Measurements from ENCODE around the gene SLC3A2. TPM values are rescaled to one million over a fixed set of nuclear protein-coding genes. Genes with fewer than 3 reads are reported as not detected.

SLC3A2 gene
- total RNA-seq, 1 donor: 259 TPM

- Histone ChIP-seq H3K27me3 (ENCODE audit: insufficient read depth, low read length) (no peaks in the 10 kb centered on the region), H2AFZ (ENCODE audit: low read length) (no peak overlapping the region), H3K4me2 (ENCODE audit: insufficient read depth, low read length) (no peak overlapping the region), H3K9me3 (ENCODE audit: low read depth, low read length) (no peaks in the 10 kb centered on the region), H3K36me3 (ENCODE audit: insufficient read depth, low read length) (no peaks in the 10 kb centered on the region), H3K27ac (ENCODE audit: low read depth, low read length) (no peak overlapping the region), H3K4me1 (ENCODE audit: insufficient read depth, low read length) (peaks cover 7% of the 10 kb centered on the region), H4K20me1 (ENCODE audit: insufficient read depth, low read length) (no peaks in the 10 kb centered on the region), H3K4me3 (ENCODE audit: insufficient read depth, low read length) (no peak overlapping the region), H3K79me2 (ENCODE audit: insufficient read depth, low read length) (no peaks in the 10 kb centered on the region)
- no peak for TF ChIP-seq CTCF (IDR thresholded peaks at IDR 0.05; ENCODE audit: extremely low read depth, low read depth, low read length)
- DNase-seq (ENCODE audit: insufficient read length, low spot score, missing footprints): no peak
These were observed 5.8 kb upstream of the SLC3A2 start for GRCh38 chr11:62874851-62875250.

- Histone ChIP-seq H4K20me1 (ENCODE audit: insufficient read depth, low read length) (peaks cover 2% of the 10 kb centered on the region), H3K79me2 (ENCODE audit: insufficient read depth, low read length) (peaks cover 2% of the 10 kb centered on the region), H2AFZ (ENCODE audit: low read length) (no peak overlapping the region), H3K4me3 (ENCODE audit: insufficient read depth, low read length) (no peak overlapping the region), H3K9me3 (ENCODE audit: low read depth, low read length) (no peaks in the 10 kb centered on the region), H3K27ac (ENCODE audit: low read depth, low read length) (no peak overlapping the region), H3K4me2 (ENCODE audit: insufficient read depth, low read length) (no peak overlapping the region), H3K27me3 (ENCODE audit: insufficient read depth, low read length) (no peaks in the 10 kb centered on the region), H3K36me3 (ENCODE audit: insufficient read depth, low read length) (no peaks in the 10 kb centered on the region), H3K4me1 (ENCODE audit: insufficient read depth, low read length) (peaks cover 14% of the 10 kb centered on the region)
- TF ChIP-seq CTCF (IDR thresholded peaks at IDR 0.05; ENCODE audit: extremely low read depth, low read depth, low read length): no peak
- no peak for DNase-seq (ENCODE audit: insufficient read length, low spot score, missing footprints)
These were observed 4.8 kb upstream of the SLC3A2 start for GRCh38 chr11:62875698-62876478.

GRCh38 chr11:62876712-62877111, 4.0 kb upstream of the SLC3A2 start:
- Histone ChIP-seq H3K27ac (ENCODE audit: low read depth, low read length) (no peak overlapping the region), H3K79me2 (ENCODE audit: insufficient read depth, low read length) (peaks cover 8% of the 10 kb centered on the region), H3K9me3 (ENCODE audit: low read depth, low read length) (no peaks in the 10 kb centered on the region), H3K4me2 (ENCODE audit: insufficient read depth, low read length) (no peak overlapping the region), H3K27me3 (ENCODE audit: insufficient read depth, low read length) (no peaks in the 10 kb centered on the region), H3K4me3 (ENCODE audit: insufficient read depth, low read length) (no peak overlapping the region), H3K36me3 (ENCODE audit: insufficient read depth, low read length) (no peaks in the 10 kb centered on the region), H4K20me1 (ENCODE audit: insufficient read depth, low read length) (peaks cover 5% of the 10 kb centered on the region), H2AFZ (ENCODE audit: low read length) (no peak overlapping the region), H3K4me1 (ENCODE audit: insufficient read depth, low read length) (peaks cover 14% of the 10 kb centered on the region)
- TF ChIP-seq CTCF (IDR thresholded peaks at IDR 0.05; ENCODE audit: extremely low read depth, low read depth, low read length): no peak
- no peak for DNase-seq (ENCODE audit: insufficient read length, low spot score, missing footprints)

GRCh38 chr11:62879235-62879978, 1.3 kb upstream of the SLC3A2 start:
- Histone ChIP-seq H3K27me3 (ENCODE audit: insufficient read depth, low read length) (no peaks in the 10 kb centered on the region), H3K36me3 (ENCODE audit: insufficient read depth, low read length) (peaks cover 24% of the 10 kb centered on the region), H3K4me3 (ENCODE audit: insufficient read depth, low read length) (peak overlapping the region; percentile 93), H3K79me2 (ENCODE audit: insufficient read depth, low read length) (peaks cover 35% of the 10 kb centered on the region), H3K27ac (ENCODE audit: low read depth, low read length) (peak overlapping the region; percentile 100), H3K4me2 (ENCODE audit: insufficient read depth, low read length) (peak overlapping the region; percentile 96), H3K9me3 (ENCODE audit: low read depth, low read length) (no peaks in the 10 kb centered on the region), H3K4me1 (ENCODE audit: insufficient read depth, low read length) (peaks cover 34% of the 10 kb centered on the region), H2AFZ (ENCODE audit: low read length) (peak overlapping the region; percentile 72), H4K20me1 (ENCODE audit: insufficient read depth, low read length) (peaks cover 24% of the 10 kb centered on the region)
- peak; percentile 45 for DNase-seq (ENCODE audit: insufficient read length, low spot score, missing footprints)
- no peak for TF ChIP-seq CTCF (IDR thresholded peaks at IDR 0.05; ENCODE audit: extremely low read depth, low read depth, low read length)
